Tibial artery (tissue), 4 donors: Measurements from ENCODE around the gene NLGN1.

Experiments used
- DNase-seq, 2 donors: peaks; one replicate each; pipeline ENCODE4 v3.0.0-alpha.2; 2019
- H3K27ac ChIP-seq, 2 donors: fragments of 200-600 bp; sonication (generic) in 1 of 2; 1 replicate in 1 of 2; 2 replicates in 1 of 2; pipeline ENCODE4 v1.5.1; 2018 to 2019; ENCODE audit warnings: mild to moderate bottlenecking in 1 of 2
- H3K27me3 ChIP-seq, 2 donors: fragments of 200-600 bp; sonication (generic) in 1 of 2; one replicate each; pipeline versions ENCODE4 v1.5.1 to v1.6.0; 2016 to 2019
- H3K36me3 ChIP-seq, 3 donors: fragments of 200-600 bp; sonication (generic) in 2 of 3; one replicate each; pipeline ENCODE4 v1.5.1; 2016 to 2019; ENCODE audit warnings: mild to moderate bottlenecking in 2 of 3
- H3K4me1 ChIP-seq, 4 donors: fragments of 200-600 bp; sonication (generic) in 2 of 4; 1 replicate in 3 of 4; 2 replicates in 1 of 4; pipeline ENCODE4 v1.5.1; 2016 to 2019
- H3K4me3 ChIP-seq, 2 donors: fragments of 200-600 bp; sonication (generic) in 1 of 2; 1 replicate in 1 of 2; 2 replicates in 1 of 2; pipeline ENCODE4 v1.5.1; 2018 to 2019; ENCODE audit warnings: mild to moderate bottlenecking in 2 of 2
- H3K9me3 ChIP-seq, 3 donors: fragments of 200-600 bp; sonication (generic) in 1 of 3; one replicate each; pipeline ENCODE4 v1.5.1; 2016 to 2019
- intact Hi-C: fragments of 100-400 bp; cut with DNase I; formaldehyde crosslinking; loops from one replicate; pipeline ENCODE4 v1.15.0; 2023; ENCODE audit warnings: low total_unique reads
- TF ChIP-seq, protein P1 (sequence below), 2 experiments: fragments of 200-600 bp in 1 of 2; fragments of 450-650 bp in 1 of 2; IDR thresholded peaks; one replicate each; pipeline ENCODE4 v1.5.1; 2017 to 2019; ENCODE audit warnings: antibody characterized with exemption in 2 of 2, mild to moderate bottlenecking in 1 of 2, moderate library complexity in 1 of 2

Gene NLGN1

DNA sequence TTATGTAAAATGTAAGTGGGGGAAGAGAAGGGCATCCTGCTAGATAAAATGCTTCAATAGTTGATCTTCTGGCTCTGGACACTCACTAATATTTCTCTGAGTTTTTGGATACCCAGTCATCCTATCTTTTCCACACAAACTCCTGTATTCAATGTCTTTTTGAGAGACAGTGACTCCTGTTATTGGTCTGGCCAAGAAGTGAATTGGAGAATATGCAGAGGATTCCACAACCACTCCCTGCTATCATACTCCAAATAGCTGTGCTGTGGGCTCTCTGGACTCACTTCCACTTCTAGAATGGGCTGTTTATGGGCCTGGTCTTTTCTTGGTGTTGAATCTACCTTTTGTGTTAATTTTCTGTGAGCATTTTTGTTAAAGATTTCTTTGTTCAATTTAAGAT, 376.8 kb downstream of the NLGN1 start:
- intact Hi-C loops: no loop called here
- Histone ChIP-seq H3K36me3 (no peaks in the 10 kb centered on the region), H3K4me3 (no peak overlapping the region), H3K4me1 (no peaks in the 10 kb centered on the region), H3K27ac (no peak overlapping the region), H3K27me3 (no peaks in the 10 kb centered on the region), H3K9me3 (no peaks in the 10 kb centered on the region)
- no peak for DNase-seq
- TF ChIP-seq, protein P1, sequence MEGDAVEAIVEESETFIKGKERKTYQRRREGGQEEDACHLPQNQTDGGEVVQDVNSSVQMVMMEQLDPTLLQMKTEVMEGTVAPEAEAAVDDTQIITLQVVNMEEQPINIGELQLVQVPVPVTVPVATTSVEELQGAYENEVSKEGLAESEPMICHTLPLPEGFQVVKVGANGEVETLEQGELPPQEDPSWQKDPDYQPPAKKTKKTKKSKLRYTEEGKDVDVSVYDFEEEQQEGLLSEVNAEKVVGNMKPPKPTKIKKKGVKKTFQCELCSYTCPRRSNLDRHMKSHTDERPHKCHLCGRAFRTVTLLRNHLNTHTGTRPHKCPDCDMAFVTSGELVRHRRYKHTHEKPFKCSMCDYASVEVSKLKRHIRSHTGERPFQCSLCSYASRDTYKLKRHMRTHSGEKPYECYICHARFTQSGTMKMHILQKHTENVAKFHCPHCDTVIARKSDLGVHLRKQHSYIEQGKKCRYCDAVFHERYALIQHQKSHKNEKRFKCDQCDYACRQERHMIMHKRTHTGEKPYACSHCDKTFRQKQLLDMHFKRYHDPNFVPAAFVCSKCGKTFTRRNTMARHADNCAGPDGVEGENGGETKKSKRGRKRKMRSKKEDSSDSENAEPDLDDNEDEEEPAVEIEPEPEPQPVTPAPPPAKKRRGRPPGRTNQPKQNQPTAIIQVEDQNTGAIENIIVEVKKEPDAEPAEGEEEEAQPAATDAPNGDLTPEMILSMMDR (IDR thresholded peaks at IDR 0.05): no peak

DNA sequence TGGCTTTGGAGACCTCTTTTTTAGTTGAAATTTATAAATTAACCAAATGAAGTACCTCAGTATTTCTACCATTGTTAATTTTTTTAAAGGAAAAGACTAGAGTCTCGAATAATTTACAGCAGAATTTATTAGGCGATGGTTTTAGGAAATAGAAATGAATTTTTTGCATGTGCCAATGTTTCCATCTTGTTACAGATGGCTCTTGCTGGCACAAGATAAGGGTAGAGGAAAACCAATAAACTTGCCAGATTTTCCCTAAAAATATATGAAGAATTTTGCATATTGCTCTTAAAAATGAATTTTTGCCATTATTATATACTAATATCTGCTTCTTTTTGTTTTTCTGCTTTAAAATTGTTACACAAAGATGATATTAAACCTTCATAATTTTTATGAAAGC, 380.7 kb downstream of the NLGN1 start:
- Histone ChIP-seq H3K4me3 (no peak overlapping the region), H3K36me3 (no peaks in the 10 kb centered on the region), H3K27ac (no peak overlapping the region), H3K4me1 (no peaks in the 10 kb centered on the region), H3K9me3 (no peaks in the 10 kb centered on the region), H3K27me3 (no peaks in the 10 kb centered on the region)
- TF ChIP-seq, protein P1 (IDR thresholded peaks at IDR 0.05): no peak
- intact Hi-C loops: no loop called here
- no peak for DNase-seq

DNA sequence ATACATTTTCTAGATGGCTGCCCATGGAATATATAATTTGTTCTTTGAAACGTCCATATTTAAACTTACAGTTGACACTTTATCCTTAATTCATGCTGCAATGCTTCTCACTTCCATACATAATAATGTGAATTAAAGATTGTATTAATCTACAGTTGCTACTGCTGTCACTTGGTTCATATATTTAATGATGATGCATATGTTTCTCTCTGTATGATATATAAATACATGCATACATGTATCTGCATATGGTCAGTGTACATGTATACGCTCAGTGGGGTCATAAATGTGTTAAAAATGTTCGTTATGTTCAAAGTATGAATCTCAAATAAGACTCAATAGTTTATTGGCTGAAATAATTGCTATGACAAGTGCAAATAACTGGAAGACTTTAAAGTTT, 382.5 kb downstream of the NLGN1 start:
- Histone ChIP-seq H3K4me3 (no peak overlapping the region), H3K36me3 (no peaks in the 10 kb centered on the region), H3K27ac (no peak overlapping the region), H3K4me1 (no peaks in the 10 kb centered on the region), H3K9me3 (no peaks in the 10 kb centered on the region), H3K27me3 (no peaks in the 10 kb centered on the region)
- DNase-seq: no peak
- TF ChIP-seq, protein P1 (IDR thresholded peaks at IDR 0.05): no peak
- intact Hi-C loops: no loop called here

DNA sequence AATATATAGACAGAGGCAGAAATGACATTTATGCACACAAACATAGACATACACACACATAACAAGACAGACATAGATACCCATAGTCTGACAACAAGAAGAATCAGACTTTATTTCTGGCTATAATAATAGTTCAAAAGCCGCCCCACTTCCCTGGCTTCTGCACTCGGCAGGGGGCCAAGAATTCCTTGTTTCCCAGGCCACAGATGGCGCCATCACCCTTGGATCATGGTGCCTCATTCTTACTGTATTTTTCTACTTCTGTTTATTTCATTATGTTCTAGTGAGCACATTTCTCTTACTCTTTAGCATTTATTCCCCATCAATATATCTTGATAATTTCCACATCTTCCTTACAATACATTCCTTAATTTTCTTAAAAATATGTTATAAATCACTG, 387.5 kb downstream of the NLGN1 start:
- no peaks in the 10 kb centered on the region for H3K27me3 ChIP-seq
- no peak overlapping the region for H3K4me3 ChIP-seq
- no peaks in the 10 kb centered on the region for H3K36me3 ChIP-seq
- DNase-seq: no peak
- intact Hi-C loops: no loop called here
- TF ChIP-seq, protein P1 (IDR thresholded peaks at IDR 0.05): no peak
- H3K4me1 ChIP-seq: no peaks in the 10 kb centered on the region
- no peak overlapping the region for H3K27ac ChIP-seq
- H3K9me3 ChIP-seq: no peaks in the 10 kb centered on the region

DNA sequence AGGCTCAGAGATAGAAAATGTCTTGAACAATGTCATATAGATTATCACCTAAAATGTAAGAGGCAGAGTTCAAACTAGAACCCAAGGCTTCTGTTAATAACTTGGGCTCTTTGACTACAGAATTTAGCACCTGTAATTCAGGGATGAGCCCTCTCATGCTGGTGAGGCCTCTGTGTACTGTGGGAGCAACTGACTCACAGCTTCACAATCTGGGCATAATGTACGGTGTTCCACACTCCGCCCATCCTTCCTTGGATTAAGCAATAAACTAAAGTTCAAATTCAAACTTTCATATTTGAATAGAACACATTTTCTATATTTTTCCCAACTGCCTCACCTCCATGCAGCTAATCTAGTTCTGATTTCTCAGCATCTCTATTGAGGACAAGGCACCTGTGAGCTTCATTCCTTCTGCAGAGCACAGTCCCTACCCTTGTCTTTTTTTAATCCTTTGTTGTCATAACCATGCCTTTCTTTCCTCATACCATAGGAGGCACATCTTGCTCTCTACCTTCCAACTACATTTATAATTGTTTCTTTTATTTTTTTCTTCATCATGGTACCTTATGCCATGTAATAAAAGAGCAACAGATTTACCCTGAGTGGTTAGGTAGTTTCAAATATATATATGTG, 392.1 kb downstream of the NLGN1 start:
- no peaks in the 10 kb centered on the region for H3K9me3 ChIP-seq
- no peaks in the 10 kb centered on the region for H3K4me1 ChIP-seq
- TF ChIP-seq, protein P1 (IDR thresholded peaks at IDR 0.05): no peak
- no peak overlapping the region for H3K4me3 ChIP-seq
- DNase-seq: no peak
- H3K27me3 ChIP-seq: no peaks in the 10 kb centered on the region
- H3K27ac ChIP-seq: no peak overlapping the region
- no peaks in the 10 kb centered on the region for H3K36me3 ChIP-seq
- intact Hi-C loops: no loop called here

DNA sequence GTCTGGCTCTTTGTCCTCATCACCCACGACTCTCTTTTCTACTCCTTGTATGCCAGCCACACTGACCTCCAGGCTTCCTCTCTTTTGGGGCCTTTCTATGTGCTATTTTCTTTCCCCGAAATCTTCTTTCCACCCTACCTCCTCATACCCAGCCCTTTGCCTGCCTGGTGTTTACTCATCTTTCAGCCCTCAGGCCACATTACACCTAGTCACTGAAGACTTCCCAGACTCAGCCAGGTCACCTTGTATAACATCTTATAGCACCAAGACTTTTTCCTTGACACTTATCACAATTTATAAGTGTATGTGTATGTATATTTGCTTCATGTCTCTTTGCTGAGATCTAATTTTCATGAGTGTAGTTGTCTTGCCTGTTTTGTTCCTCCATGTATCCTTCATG, 396.4 kb downstream of the NLGN1 start:
- Histone ChIP-seq H3K36me3 (no peaks in the 10 kb centered on the region), H3K27ac (no peak overlapping the region), H3K4me1 (no peaks in the 10 kb centered on the region), H3K27me3 (no peaks in the 10 kb centered on the region), H3K9me3 (no peaks in the 10 kb centered on the region), H3K4me3 (no peak overlapping the region)
- intact Hi-C loops: no loop called here
- TF ChIP-seq, protein P1 (IDR thresholded peaks at IDR 0.05): no peak
- DNase-seq: no peak
